Measurements from ENCODE around the gene PER2.

PER2 gene

GRCh38 chr2:238243496-238244076 lies 44.8 kb downstream of the PER2 start:
- no peak for DNase-seq (ENCODE audit: low spot score)

GRCh38 chr2:238242731-238243495 lies 45.5 kb downstream of the PER2 start:
- DNase-seq (ENCODE audit: low spot score), result no peak

GRCh38 chr2:238241970-238242369 lies 46.4 kb downstream of the PER2 start:
- DNase-seq (ENCODE audit: low spot score), result no peak

- no peak for DNase-seq (ENCODE audit: low spot score)
These were observed 47.4 kb downstream of the PER2 start for GRCh38 chr2:238240757-238241711.

- peak; percentile 91 for DNase-seq (ENCODE audit: low spot score)
These were observed 48.3 kb downstream of the PER2 start, which contains the start of gene HES6 for GRCh38 chr2:238239863-238240756. HES6 (minus strand) TSS chr2:238240038; CDS start chr2:238239905, 133 bp downstream.

GRCh38 chr2:238239543-238239862 lies 48.9 kb downstream of the PER2 start:
- DNase-seq (ENCODE audit: low spot score), result no peak

- DNase-seq (ENCODE audit: low spot score), result no peak
These were observed 49.5 kb downstream of the PER2 start for GRCh38 chr2:238238766-238239542.

- DNase-seq (ENCODE audit: low spot score), result no peak
These were observed 50.1 kb downstream of the PER2 start for GRCh38 chr2:238238311-238238765.

- no peak for DNase-seq (ENCODE audit: low spot score)
These were observed 50.8 kb downstream of the PER2 start for GRCh38 chr2:238237431-238238135.

GRCh38 chr2:238236571-238236970 lies 51.8 kb downstream of the PER2 start:
- no peak for DNase-seq (ENCODE audit: low spot score)

- no peak for DNase-seq (ENCODE audit: low spot score)
These were observed 52.6 kb downstream of the PER2 start for GRCh38 chr2:238235856-238236255.

- DNase-seq (ENCODE audit: low spot score), result no peak
These were observed 53.1 kb downstream of the PER2 start for GRCh38 chr2:238235331-238235732.

- no peak for DNase-seq (ENCODE audit: low spot score)
These were observed 54.8 kb downstream of the PER2 start for GRCh38 chr2:238233625-238234024.

GRCh38 chr2:238231809-238232208 lies 56.6 kb downstream of the PER2 start:
- DNase-seq (ENCODE audit: low spot score), result no peak

GRCh38 chr2:238231251-238231793 lies 57.1 kb downstream of the PER2 start:
- peak; percentile 89 for DNase-seq (ENCODE audit: low spot score)

GRCh38 chr2:238230699-238231098 lies 57.7 kb downstream of the PER2 start:
- no peak for DNase-seq (ENCODE audit: low spot score)

- no peak for DNase-seq (ENCODE audit: low spot score)
These were observed 59.7 kb downstream of the PER2 start for GRCh38 chr2:238228700-238229099.

GRCh38 chr2:238227587-238228032 lies 60.8 kb downstream of the PER2 start:
- DNase-seq (ENCODE audit: low spot score), result no peak

- no peak for DNase-seq (ENCODE audit: low spot score)
These were observed 61.5 kb downstream of the PER2 start for GRCh38 chr2:238226698-238227586.
